Measurements from ENCODE around the gene FGF13.

Gene FGF13

DNA sequence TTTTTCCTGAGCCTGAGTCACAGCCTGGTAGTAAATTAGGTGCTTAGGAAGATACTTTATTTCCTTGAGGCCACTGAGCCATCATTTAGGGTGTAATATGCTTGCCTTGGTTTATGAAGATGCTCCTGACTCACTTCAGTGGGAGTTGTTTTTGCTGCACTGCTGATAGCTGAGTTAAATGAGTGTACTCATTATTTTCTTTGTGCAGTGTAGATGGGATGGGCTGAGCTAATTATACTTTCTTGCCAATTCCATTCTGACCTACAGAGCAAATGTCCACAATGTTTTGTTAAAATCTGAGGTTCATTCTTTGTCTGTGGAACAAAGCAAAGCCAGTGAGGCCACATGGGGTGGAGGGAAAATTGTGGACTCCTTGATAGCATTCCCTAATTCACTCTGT is 60.0 kb downstream of the FGF13 start:
- no peak overlapping the region for H3K27ac ChIP-seq (ENCODE audit: low read length)
- no peak overlapping the region for H3K4me3 ChIP-seq (ENCODE audit: low read depth in 1 of 2, low read length in 2 of 2)
- no peaks in the 10 kb centered on the region for H3K27me3 ChIP-seq (ENCODE audit: low read depth, low read length)
- H3K36me3 ChIP-seq (ENCODE audit: control insufficient read depth in 1 of 2, insufficient read depth in 2 of 2, low read length in 2 of 2): no peaks in the 10 kb centered on the region
- no peaks in the 10 kb centered on the region for H3K9me3 ChIP-seq (ENCODE audit: control insufficient read depth in 1 of 2, low read length in 2 of 2)
- H3K4me1 ChIP-seq (ENCODE audit: control insufficient read depth in 1 of 2, insufficient read depth in 2 of 2, low read length in 2 of 2): peaks cover 0 to 6% of the 10 kb centered on the region in 2 donors

DNA sequence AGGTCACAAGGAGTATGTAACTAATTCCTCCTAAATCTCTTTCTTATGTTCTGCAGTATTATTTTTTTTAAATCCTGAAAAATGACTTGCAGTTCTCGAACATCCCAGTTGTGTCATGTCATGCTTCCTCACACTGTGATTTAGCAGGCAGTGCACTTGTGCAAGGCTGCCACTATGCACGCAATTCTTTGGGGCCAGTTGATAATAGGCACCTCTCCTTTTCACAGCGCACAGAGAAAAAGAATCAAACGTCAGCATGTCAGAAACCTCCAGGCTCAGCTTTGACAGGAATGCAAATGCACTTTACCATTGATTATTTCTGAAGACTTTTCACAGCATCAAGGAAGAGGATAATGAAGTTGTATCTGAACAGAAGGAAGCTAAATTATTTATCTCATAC is 62.9 kb downstream of the FGF13 start:
- no peak overlapping the region for H3K27ac ChIP-seq (ENCODE audit: low read length)

DNA sequence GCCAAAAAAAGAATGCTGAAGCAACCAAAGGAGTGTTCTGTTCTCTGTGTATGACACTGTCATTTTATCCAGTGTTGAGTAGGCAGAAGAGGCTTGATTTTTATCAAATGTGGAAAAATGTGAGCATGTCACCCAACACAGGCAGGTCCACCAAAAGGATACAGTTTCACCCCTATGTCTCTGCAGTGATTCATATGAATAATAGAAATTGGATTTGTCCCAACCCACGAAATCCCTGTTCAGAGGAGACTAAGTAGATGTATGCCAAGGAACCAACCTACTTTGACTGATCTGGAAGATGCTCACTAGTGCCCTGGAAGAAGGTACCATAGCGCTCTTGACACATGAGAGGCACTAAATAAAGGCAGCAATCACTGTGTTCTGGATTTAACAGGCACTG is 72.5 kb downstream of the FGF13 start:
- no peak overlapping the region for H3K27ac ChIP-seq (ENCODE audit: low read length)
- no peaks in the 10 kb centered on the region for H3K4me1 ChIP-seq (ENCODE audit: control insufficient read depth in 1 of 2, insufficient read depth in 2 of 2, low read length in 2 of 2)
- no peaks in the 10 kb centered on the region for H3K36me3 ChIP-seq (ENCODE audit: control insufficient read depth in 1 of 2, insufficient read depth in 2 of 2, low read length in 2 of 2)
- H3K4me3 ChIP-seq (ENCODE audit: low read depth in 1 of 2, low read length in 2 of 2): no peak overlapping the region
- no peaks in the 10 kb centered on the region for H3K27me3 ChIP-seq (ENCODE audit: low read depth, low read length)
- no peaks in the 10 kb centered on the region for H3K9me3 ChIP-seq (ENCODE audit: control insufficient read depth in 1 of 2, low read length in 2 of 2)

More for the DNA sequence above, 62.9 kb downstream of the FGF13 start:
- H3K9me3 ChIP-seq (ENCODE audit: control insufficient read depth in 1 of 2, low read length in 2 of 2): no peaks in the 10 kb centered on the region
- H3K27me3 ChIP-seq (ENCODE audit: low read depth, low read length): no peaks in the 10 kb centered on the region
- H3K4me3 ChIP-seq (ENCODE audit: low read depth in 1 of 2, low read length in 2 of 2): no peak overlapping the region
- H3K4me1 ChIP-seq (ENCODE audit: control insufficient read depth in 1 of 2, insufficient read depth in 2 of 2, low read length in 2 of 2): peaks cover 0 to 6% of the 10 kb centered on the region in 2 donors
- H3K36me3 ChIP-seq (ENCODE audit: control insufficient read depth in 1 of 2, insufficient read depth in 2 of 2, low read length in 2 of 2): no peaks in the 10 kb centered on the region
